HG03066 (cell line): ENCODE results near the gene SLC18A2.
A peak's percentile ranks its signal among the peaks of the same experiment; 100 is the strongest.

Experiments
- ATAC-seq: cut with Tn5 transposase; IDR thresholded peaks from one replicate; pipeline ENCODE4 v1.9.1; 2021; ENCODE audit warnings: low read depth; ENCODE audit not compliant: unreplicated experiment

SLC18A2 gene

GRCh38 chr10:117240621-117241529 lies at the start of gene SLC18A2:
Gene SLC18A2, plus strand, starts transcription at chr10:117241114. Its CDS starts 580 bp downstream, at chr10:117241694.
- no peak for ATAC-seq

- no peak for ATAC-seq
These were observed 43.7 kb upstream of the SLC18A2 start, which contains the start of gene KCNK18 for GRCh38 chr10:117197189-117197588. Gene KCNK18, plus strand, starts transcription at chr10:117197489. Its CDS starts 0 bp downstream, at chr10:117197489.

GRCh38 chr10:117198088-117198487 lies 42.8 kb upstream of the SLC18A2 start:
- ATAC-seq = no peak

- ATAC-seq = no peak
These were observed 39.1 kb upstream of the SLC18A2 start for GRCh38 chr10:117201826-117202225.

GRCh38 chr10:117204316-117204715 lies 36.6 kb upstream of the SLC18A2 start:
- ATAC-seq = no peak

- no peak for ATAC-seq
These were observed 28.7 kb upstream of the SLC18A2 start for GRCh38 chr10:117212176-117212575.

- ATAC-seq = no peak
These were observed 26.5 kb upstream of the SLC18A2 start for GRCh38 chr10:117214401-117214800.

GRCh38 chr10:117215079-117215478 lies 25.8 kb upstream of the SLC18A2 start:
- no peak for ATAC-seq

- ATAC-seq = no peak
These were observed 24.9 kb upstream of the SLC18A2 start for GRCh38 chr10:117216028-117216427.

GRCh38 chr10:117216611-117217195 lies 24.2 kb upstream of the SLC18A2 start:
- peak; percentile 73 for ATAC-seq

GRCh38 chr10:117217196-117217761 lies 23.6 kb upstream of the SLC18A2 start:
- peak; percentile 57 for ATAC-seq

- no peak for ATAC-seq
These were observed 22.3 kb upstream of the SLC18A2 start for GRCh38 chr10:117218654-117219053.

GRCh38 chr10:117221156-117221711 lies 19.7 kb upstream of the SLC18A2 start:
- ATAC-seq = no peak

GRCh38 chr10:117222552-117222951 lies 18.4 kb upstream of the SLC18A2 start:
- ATAC-seq = no peak

GRCh38 chr10:117222976-117223692 lies 17.8 kb upstream of the SLC18A2 start:
- ATAC-seq = no peak

GRCh38 chr10:117223693-117224430 lies 17.1 kb upstream of the SLC18A2 start:
- no peak for ATAC-seq

- no peak for ATAC-seq
These were observed 16.0 kb upstream of the SLC18A2 start for GRCh38 chr10:117224881-117225280.

GRCh38 chr10:117226813-117227451 lies 14.0 kb upstream of the SLC18A2 start:
- ATAC-seq = no peak

- ATAC-seq = no peak
These were observed 12.7 kb upstream of the SLC18A2 start for GRCh38 chr10:117228210-117228609.
